AG04450 (cell line): Measurements from ENCODE around the gene STRN3. TPM values are rescaled to one million over a fixed set of nuclear protein-coding genes. Genes with fewer than 3 reads are reported as not detected.
"Not testable (repeated sequence)": the region's sequence is repeated elsewhere in the genome, so short reads cannot be mapped to it uniquely, and the experiment has no call there.

Experiments
- CTCF ChIA-PET: fragments of 300-600, 350-600 bp; formaldehyde crosslinking; extraction: SDS; loops from one replicate; lab custom pipeline; 2022; ENCODE audit warnings: antibody characterized with exemption, inconsistent platforms; lab: Charles Lee
- POLR2A ChIA-PET: fragments of 350-600 bp; formaldehyde crosslinking; extraction: SDS; loops from one replicate; lab custom pipeline; 2021; ENCODE audit warnings: antibody characterized with exemption, inconsistent platforms; lab: Yijun Ruan, JAX
- DNase-seq: peaks from one replicate; pipeline ENCODE4 v3.0.0-alpha.2; 2011; ENCODE audit warnings: low read depth, low spot score
- H3K27ac ChIP-seq: one replicate; pipeline ENCODE4 v1.5.1; 2012; ENCODE audit warnings: low read depth, low read length, control low read depth
- H3K27me3 ChIP-seq: one replicate; pipeline ENCODE4 v1.6.0; 2012; ENCODE audit warnings: low read length; ENCODE audit not compliant: control insufficient read depth, insufficient read depth
- H3K4me3 ChIP-seq: 2 replicates; pipeline ENCODE4 v1.5.1; 2011; ENCODE audit warnings: mild to moderate bottlenecking, low read depth, low read length, control low read depth
- H3K9me3 ChIP-seq: 2 replicates; pipeline ENCODE4 v1.5.1; 2012; ENCODE audit warnings: low read length; ENCODE audit not compliant: control insufficient read depth, insufficient read depth
- polyA plus RNA-seq: library from polyadenylated mRNA; depleted of rRNA; stranded (reverse); fragments of >200 nt; gene quantifications from 2 replicates; pipeline ENCODE4 v1.2.3, GENCODE V29; 2011
- TF ChIP-seq, protein P1 (sequence below): IDR thresholded peaks from 2 replicates; pipeline ENCODE4 v1.5.1; 2011; ENCODE audit warnings: low read depth, low read length, control low read depth, inconsistent platforms

The STRN3 gene
- polyA plus RNA-seq, 1 experiment = 41.1 TPM

DNA sequence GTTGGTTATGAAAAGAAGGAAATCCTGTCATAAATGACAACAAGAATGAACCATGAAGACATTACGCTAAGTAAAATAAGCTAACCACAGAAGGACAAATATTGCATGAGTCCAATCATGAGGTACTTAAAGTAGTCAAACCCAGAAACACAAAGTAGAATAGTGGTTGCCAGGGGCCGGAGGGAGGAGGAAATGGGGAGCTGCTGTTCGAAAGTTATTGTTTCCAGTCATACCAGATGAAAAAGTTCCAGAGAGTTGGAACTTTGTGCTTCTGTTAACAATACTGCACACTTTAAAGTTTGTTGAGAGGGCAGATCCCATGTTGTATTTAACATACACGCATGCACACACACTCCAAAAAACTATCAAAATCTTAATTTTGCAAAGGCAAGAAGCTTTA is 82.5 kb downstream of the STRN3 start:
- CTCF ChIA-PET = interaction anchor here (0.7 kb wide), 1 partner anchor 59 kb away, joined by 8 read pairs; no protein-coding TSS in a partner anchor
- DNase-seq = no peak
- POLR2A ChIA-PET = no interaction called here

DNA sequence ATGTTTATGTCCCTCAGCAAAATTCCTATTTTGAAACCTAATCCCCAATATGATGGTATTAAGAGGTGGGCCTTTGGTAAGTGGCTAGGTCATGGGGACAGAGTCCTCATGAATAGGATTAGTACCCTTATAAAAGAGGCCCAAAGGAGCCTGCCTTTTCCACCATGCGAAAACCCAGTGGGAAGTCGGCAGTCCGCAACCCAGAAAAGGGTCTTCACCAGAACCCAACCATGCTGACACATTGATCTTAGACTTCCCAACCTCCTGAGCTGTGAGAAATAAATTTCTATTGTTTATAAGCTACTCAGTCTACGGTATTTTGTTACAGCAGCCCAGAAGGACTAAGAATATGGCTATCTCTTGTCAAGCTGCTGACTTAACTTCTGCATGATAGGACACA is 85.3 kb downstream of the STRN3 start:
- no peak overlapping the region for H3K4me3 ChIP-seq
- ChIA-PET CTCF (no interaction called here), POLR2A (no interaction called here)
- H3K9me3 ChIP-seq = no peaks in the 10 kb centered on the region
- no peak overlapping the region for H3K27ac ChIP-seq
- TF ChIP-seq, protein P1, sequence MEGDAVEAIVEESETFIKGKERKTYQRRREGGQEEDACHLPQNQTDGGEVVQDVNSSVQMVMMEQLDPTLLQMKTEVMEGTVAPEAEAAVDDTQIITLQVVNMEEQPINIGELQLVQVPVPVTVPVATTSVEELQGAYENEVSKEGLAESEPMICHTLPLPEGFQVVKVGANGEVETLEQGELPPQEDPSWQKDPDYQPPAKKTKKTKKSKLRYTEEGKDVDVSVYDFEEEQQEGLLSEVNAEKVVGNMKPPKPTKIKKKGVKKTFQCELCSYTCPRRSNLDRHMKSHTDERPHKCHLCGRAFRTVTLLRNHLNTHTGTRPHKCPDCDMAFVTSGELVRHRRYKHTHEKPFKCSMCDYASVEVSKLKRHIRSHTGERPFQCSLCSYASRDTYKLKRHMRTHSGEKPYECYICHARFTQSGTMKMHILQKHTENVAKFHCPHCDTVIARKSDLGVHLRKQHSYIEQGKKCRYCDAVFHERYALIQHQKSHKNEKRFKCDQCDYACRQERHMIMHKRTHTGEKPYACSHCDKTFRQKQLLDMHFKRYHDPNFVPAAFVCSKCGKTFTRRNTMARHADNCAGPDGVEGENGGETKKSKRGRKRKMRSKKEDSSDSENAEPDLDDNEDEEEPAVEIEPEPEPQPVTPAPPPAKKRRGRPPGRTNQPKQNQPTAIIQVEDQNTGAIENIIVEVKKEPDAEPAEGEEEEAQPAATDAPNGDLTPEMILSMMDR = no peak
- DNase-seq = no peak
- H3K27me3 ChIP-seq = no peaks in the 10 kb centered on the region

More for the DNA sequence above, 82.5 kb downstream of the STRN3 start:
- Histone ChIP-seq H3K27ac (no peak overlapping the region), H3K9me3 (no peaks in the 10 kb centered on the region), H3K4me3 (no peak overlapping the region), H3K27me3 (no peaks in the 10 kb centered on the region)
- TF ChIP-seq, protein P1 = no peak

DNA sequence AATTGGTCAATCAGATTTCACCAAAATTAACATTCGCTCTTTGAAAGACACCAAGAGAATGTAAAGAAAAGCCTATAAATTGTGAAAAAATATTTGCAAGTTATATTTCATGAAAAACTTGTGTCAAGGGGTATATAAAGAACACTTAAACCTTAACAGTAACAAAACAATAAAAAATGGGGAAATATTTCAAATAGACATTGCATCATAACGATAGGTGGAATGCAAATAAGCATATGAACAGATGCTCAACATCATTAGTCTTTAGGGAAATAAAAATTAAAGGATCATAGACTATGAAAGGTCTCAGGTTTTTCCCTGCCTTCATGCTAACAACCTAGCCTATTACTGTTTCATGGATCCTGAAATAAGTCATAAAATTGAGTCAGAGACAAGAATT is 87.6 kb downstream of the STRN3 start:
- no peaks in the 10 kb centered on the region for H3K27me3 ChIP-seq
- DNase-seq = no peak
- no peaks in the 10 kb centered on the region for H3K9me3 ChIP-seq
- H3K27ac ChIP-seq = no peak overlapping the region
- ChIA-PET POLR2A (no interaction called here), CTCF (no interaction called here)
- TF ChIP-seq, protein P1 = no peak
- H3K4me3 ChIP-seq = no peak overlapping the region

DNA sequence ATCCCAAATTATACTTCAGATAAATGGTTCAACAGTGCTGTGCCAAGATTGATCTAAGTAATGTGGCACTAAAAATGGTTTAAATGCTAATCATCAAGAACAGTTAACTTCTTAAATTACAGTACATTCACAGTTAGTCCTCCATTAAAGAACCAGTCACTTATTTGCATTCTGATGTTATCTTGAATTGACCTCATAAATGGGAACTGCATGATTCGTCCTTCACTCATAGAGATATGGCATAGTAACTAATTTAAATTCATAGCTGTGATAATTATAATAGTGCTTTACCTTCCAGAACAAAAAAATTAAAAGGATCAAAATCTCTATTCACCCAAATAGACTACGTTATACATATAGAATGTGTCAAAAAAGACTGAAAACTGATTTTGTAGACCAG is 90.7 kb downstream of the STRN3 start:
- ChIA-PET CTCF (no interaction called here), POLR2A (interaction anchor here (0.5 kb wide), 1 partner anchor 41 kb away, joined by 3 read pairs; no protein-coding TSS in a partner anchor)
- Histone ChIP-seq H3K9me3 (no peaks in the 10 kb centered on the region), H3K27ac (no peak overlapping the region), H3K27me3 (no peaks in the 10 kb centered on the region), H3K4me3 (no peak overlapping the region)
- TF ChIP-seq, protein P1 = no peak
- DNase-seq = no peak

DNA sequence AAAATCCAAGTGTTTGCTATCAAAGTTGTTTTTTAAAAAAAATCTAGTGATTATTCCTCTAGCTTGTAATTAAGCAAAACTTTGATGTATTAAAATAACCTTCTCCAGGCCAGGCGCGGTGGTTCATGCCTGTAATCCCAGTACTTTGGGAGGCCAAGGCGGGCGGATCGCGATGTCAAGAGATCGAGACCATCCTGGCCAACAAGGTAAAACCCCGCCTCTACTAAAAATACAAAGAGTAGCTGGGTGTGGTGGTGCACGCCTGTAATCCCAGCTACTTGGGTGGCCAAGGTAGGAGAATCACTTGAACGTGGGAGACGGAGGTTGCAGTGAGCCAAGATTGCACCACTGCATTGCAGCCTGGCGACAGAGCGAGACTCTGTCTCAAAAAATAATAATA is 92.2 kb downstream of the STRN3 start:
- POLR2A ChIA-PET, H3K27ac ChIP-seq, H3K9me3 ChIP-seq, H3K27me3 ChIP-seq, DNase-seq, H3K4me3 ChIP-seq: not testable (repeated sequence)
- CTCF ChIA-PET = interaction anchor here (0.6 kb wide), 1 partner anchor 217 kb away, joined by 3 read pairs; no protein-coding TSS in a partner anchor
